Hair follicular keratinocyte (primary cell): ENCODE results near the gene KIFBP. TPM values are rescaled to one million over a fixed set of nuclear protein-coding genes. Genes with fewer than 3 reads are reported as not detected.

Experiments
- total RNA-seq: library from RNA; depleted of rRNA; stranded (reverse); fragments of >200 nt; gene quantifications from 2 replicates; pipeline ENCODE4 v1.2.3, GENCODE V29; 2015

The KIFBP gene
- 28.8 and 35.5 TPM in 2 replicates for total RNA-seq

GRCh38 chr10:68988530-68989316 lies at the start of gene KIFBP:
TSS of gene KIFBP (plus strand) at chr10:68988803. CDS start at chr10:68988833, 30 bp downstream.

GRCh38 chr10:68955832-68956532 lies 32.6 kb upstream of the KIFBP start, which contains the start of gene DDX21:
TSS of gene DDX21 (plus strand) at chr10:68956170. CDS start at chr10:68956226, 56 bp downstream.

Other genes with a start within 250 kb of the KIFBP start
- not detected in 2 replicates for gene STOX1, start 161.3 kb upstream of the KIFBP start, total RNA-seq
- 40.9 and 41.7 TPM in 2 replicates for gene DDX50, start 87.5 kb upstream of the KIFBP start, total RNA-seq
- gene DDX21, start 32.6 kb upstream of the KIFBP start, total RNA-seq: 83.7 and 120 TPM in 2 replicates
- 0.86 and 5.2 TPM in 2 replicates for gene SRGN, start 99.3 kb downstream of the KIFBP start, total RNA-seq
- gene VPS26A, start 135.4 kb downstream of the KIFBP start, total RNA-seq: 19.3 and 21.1 TPM in 2 replicates
- 21.8 and 30.1 TPM in 2 replicates for gene SUPV3L1, start 191.4 kb downstream of the KIFBP start, total RNA-seq
- gene HKDC1, start 231.5 kb downstream of the KIFBP start, total RNA-seq: 0.08 and 0.27 TPM in 2 replicates